ENCODE data around the gene CD8B. TPM values are rescaled to one million over a fixed set of nuclear protein-coding genes. Genes with fewer than 3 reads are reported as not detected.

Gene CD8B
- total RNA-seq, 2 experiments from 2014 or later = 0.94 to 1.7 TPM

GRCh38 chr2:86831537-86831936, 30.1 kb downstream of the CD8B start:
- CTCF ChIA-PET = no interaction called here
- H3K4me3 Mint-ChIP-seq = no peak overlapping the region
- intact Hi-C loops (cut with micrococcal nuclease) = no loop called here
- no peak for DNase-seq
- no peaks in the 10 kb centered on the region for H3K9me3 Mint-ChIP-seq
- H3K4me1 Mint-ChIP-seq (ENCODE audit: low read depth) = peaks cover 4% of the 10 kb centered on the region
- H3K27me3 Mint-ChIP-seq (ENCODE audit: low read depth) = peaks cover 2% of the 10 kb centered on the region
- H3K27ac Mint-ChIP-seq = no peak overlapping the region
- H3K36me3 Mint-ChIP-seq (ENCODE audit: low read depth) = no peaks in the 10 kb centered on the region

DNA sequence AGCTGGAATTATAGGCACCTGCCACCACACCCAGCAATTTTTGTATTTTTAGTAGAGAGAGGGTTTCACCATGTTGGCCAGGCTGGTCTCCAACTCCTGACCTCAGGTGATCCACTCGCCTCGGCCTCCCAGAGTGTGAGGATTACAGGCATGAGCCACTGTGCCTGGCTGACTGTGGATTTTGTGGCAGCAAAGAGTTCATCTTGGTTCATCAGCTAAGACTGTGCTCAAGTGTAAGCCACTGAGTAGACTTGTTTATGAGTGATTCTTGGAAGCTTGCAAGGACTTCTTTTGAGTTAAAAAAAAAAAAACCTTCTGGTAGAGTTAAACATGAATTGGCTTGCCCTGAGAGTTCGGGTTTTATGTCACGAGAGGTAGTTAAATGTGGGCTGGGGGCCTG, 34.7 kb downstream of the CD8B start:
- no peak for DNase-seq
- Mint-ChIP-seq H3K36me3 (ENCODE audit: low read depth) (no peaks in the 10 kb centered on the region), H3K4me3 (no peak overlapping the region), H3K27me3 (ENCODE audit: low read depth) (peaks cover 10% of the 10 kb centered on the region), H3K27ac (no peak overlapping the region), H3K4me1 (ENCODE audit: low read depth) (peaks cover 14% of the 10 kb centered on the region), H3K9me3 (peaks cover 5% of the 10 kb centered on the region)
- intact Hi-C loops (cut with micrococcal nuclease) = no loop called here
- CTCF ChIA-PET = no interaction called here

DNA sequence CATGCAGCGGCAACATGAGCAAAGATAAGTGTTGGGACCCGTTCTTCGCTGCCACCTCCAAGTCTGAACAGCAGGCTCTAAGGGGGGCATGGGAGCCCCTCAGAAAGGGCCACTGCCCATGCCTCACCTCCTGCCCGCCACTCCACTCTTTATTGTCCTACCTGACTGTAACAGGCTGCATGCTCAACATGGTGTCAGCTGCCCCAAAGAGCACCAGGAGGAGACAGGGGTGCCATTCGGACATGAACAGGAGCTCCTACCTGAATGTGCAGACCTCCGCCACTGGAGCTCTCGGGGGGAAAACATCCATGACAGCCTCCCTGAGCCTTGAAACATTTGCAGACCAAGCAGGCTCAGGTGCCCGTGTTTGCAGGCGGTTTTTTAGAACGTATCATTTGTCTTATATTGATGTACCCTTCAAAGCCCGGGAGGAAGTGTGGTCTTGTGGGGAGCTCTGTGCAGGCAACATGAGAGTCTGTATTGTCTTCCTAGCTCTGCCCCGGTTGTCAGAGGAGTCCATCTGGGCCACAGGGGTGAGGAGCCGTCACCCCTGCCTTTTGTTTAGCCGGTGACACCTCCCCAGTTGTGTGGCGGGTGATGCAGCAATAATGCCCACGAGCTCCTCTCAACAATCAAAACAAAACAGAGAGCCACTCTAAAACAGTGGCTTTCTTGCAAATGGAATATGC, 35.8 kb downstream of the CD8B start:
- CTCF ChIA-PET = interaction anchor here (0.9 to 1.0 kb wide), 2 partner anchors 12 to 18 kb away, joined by 3 to 4 read pairs; no protein-coding TSS in a partner anchor
- Mint-ChIP-seq H3K36me3 (ENCODE audit: low read depth) (no peaks in the 10 kb centered on the region), H3K4me3 (peak overlapping the region; percentile 66), H3K9me3 (peaks cover 5% of the 10 kb centered on the region), H3K27me3 (ENCODE audit: low read depth) (peaks cover 10% of the 10 kb centered on the region), H3K4me1 (ENCODE audit: low read depth) (peaks cover 14% of the 10 kb centered on the region), H3K27ac (peak overlapping the region; percentile 37)
- DNase-seq = peak; percentile 68
- intact Hi-C loops (cut with micrococcal nuclease) = no loop called here

GRCh38 chr2:86825036-86825692, 36.5 kb downstream of the CD8B start:
- H3K36me3 Mint-ChIP-seq (ENCODE audit: low read depth) = no peaks in the 10 kb centered on the region
- peak; percentile 23 for DNase-seq
- H3K9me3 Mint-ChIP-seq = peaks cover 5% of the 10 kb centered on the region
- CTCF ChIA-PET = interaction anchor here (0.9 to 1.0 kb wide), 2 partner anchors 11 to 17 kb away, joined by 3 to 4 read pairs; no protein-coding TSS in a partner anchor
- peaks cover 14% of the 10 kb centered on the region for H3K4me1 Mint-ChIP-seq (ENCODE audit: low read depth)
- H3K4me3 Mint-ChIP-seq = peak overlapping the region; percentile 66
- no peak overlapping the region for H3K27ac Mint-ChIP-seq
- intact Hi-C loops (cut with micrococcal nuclease) = no loop called here
- H3K27me3 Mint-ChIP-seq (ENCODE audit: low read depth) = peaks cover 10% of the 10 kb centered on the region

- CTCF ChIA-PET = no interaction called here
- Mint-ChIP-seq H3K36me3 (ENCODE audit: low read depth) (no peaks in the 10 kb centered on the region), H3K4me1 (ENCODE audit: low read depth) (peaks cover 19% of the 10 kb centered on the region), H3K9me3 (peaks cover 5% of the 10 kb centered on the region), H3K27me3 (ENCODE audit: low read depth) (peaks cover 12% of the 10 kb centered on the region), H3K27ac (no peak overlapping the region), H3K4me3 (no peak overlapping the region)
- intact Hi-C loops (cut with micrococcal nuclease) = no loop called here
- no peak for DNase-seq
Measured at GRCh38 chr2:86822668-86823345, 38.9 kb downstream of the CD8B start.

DNA sequence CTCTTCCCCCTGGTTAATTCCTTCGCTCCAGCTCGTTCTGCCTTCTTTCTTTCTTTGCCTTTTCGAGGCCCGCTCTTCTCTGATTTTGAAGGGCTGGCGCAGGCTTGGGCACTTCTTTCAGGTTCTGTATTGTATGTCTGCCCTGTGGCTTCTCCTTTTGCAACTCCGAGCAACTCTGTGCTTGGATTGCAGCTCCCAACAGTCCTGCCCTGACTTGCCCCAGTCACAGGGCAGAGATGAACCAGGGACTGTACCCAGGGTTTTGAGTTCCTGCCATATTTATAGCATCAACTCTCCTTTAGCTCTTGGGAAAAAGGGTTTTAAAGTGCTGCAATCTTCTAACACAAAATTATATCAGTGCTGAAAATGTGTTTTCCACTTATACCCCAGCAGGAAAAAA, 39.8 kb downstream of the CD8B start:
- no peaks in the 10 kb centered on the region for H3K36me3 Mint-ChIP-seq (ENCODE audit: low read depth)
- peaks cover 19% of the 10 kb centered on the region for H3K4me1 Mint-ChIP-seq (ENCODE audit: low read depth)
- DNase-seq = no peak
- no peak overlapping the region for H3K4me3 Mint-ChIP-seq
- CTCF ChIA-PET = no interaction called here
- peaks cover 12% of the 10 kb centered on the region for H3K27me3 Mint-ChIP-seq (ENCODE audit: low read depth)
- intact Hi-C loops (cut with micrococcal nuclease) = no loop called here
- H3K27ac Mint-ChIP-seq = no peak overlapping the region
- peaks cover 5% of the 10 kb centered on the region for H3K9me3 Mint-ChIP-seq

GRCh38 chr2:86821306-86821705, 40.4 kb downstream of the CD8B start:
- no peaks in the 10 kb centered on the region for H3K36me3 Mint-ChIP-seq (ENCODE audit: low read depth)
- peaks cover 12% of the 10 kb centered on the region for H3K27me3 Mint-ChIP-seq (ENCODE audit: low read depth)
- peaks cover 5% of the 10 kb centered on the region for H3K9me3 Mint-ChIP-seq
- no peak for DNase-seq
- intact Hi-C loops (cut with micrococcal nuclease) = no loop called here
- peaks cover 15% of the 10 kb centered on the region for H3K4me1 Mint-ChIP-seq (ENCODE audit: low read depth)
- H3K4me3 Mint-ChIP-seq = no peak overlapping the region
- H3K27ac Mint-ChIP-seq = no peak overlapping the region
- CTCF ChIA-PET = no interaction called here

- no peaks in the 10 kb centered on the region for H3K36me3 Mint-ChIP-seq (ENCODE audit: low read depth)
- no peak for DNase-seq
- H3K4me3 Mint-ChIP-seq = no peak overlapping the region
- intact Hi-C loops (cut with micrococcal nuclease) = no loop called here
- H3K4me1 Mint-ChIP-seq (ENCODE audit: low read depth) = peaks cover 5% of the 10 kb centered on the region
- no peak overlapping the region for H3K27ac Mint-ChIP-seq
- peaks cover 5% of the 10 kb centered on the region for H3K9me3 Mint-ChIP-seq
- CTCF ChIA-PET = interaction anchor here (1.1 kb wide), 1 partner anchor 25 kb away, joined by 3 read pairs; no protein-coding TSS in a partner anchor
- H3K27me3 Mint-ChIP-seq (ENCODE audit: low read depth) = peaks cover 2% of the 10 kb centered on the region
Measured at GRCh38 chr2:86818957-86819356, 42.7 kb downstream of the CD8B start.

DNA sequence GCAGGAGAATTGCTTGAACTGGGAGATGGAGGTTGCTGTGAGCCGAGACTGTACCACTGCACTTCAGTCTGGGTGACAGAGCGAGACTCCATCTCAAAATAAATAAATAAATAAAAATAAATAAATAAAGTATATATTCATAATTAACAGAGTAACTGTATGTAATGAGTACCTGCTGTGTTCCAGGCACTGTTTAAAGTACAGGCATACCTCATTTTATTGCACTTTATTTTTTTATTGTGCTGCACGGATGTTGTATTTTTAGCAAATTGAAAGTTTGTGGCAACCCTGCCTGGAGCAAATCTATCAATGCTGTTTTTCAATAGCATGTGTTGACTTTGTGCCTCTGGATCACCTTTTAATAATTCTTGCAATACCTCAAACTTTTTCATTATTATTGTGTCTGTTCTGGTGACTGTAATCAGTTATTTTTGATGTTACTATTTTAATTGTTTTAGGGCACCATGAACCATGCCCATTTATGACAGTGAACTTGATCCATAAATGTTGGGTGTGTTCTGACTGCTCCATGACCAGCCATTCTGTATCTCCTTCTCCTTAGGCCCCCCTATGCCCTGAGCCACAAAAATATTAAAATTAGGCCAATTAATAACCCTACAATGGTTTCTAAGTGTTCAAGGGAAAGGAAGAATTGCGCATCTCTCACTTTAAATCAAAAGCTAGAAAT, 43.4 kb downstream of the CD8B start:
- DNase-seq = no peak
- Mint-ChIP-seq H3K9me3 (peaks cover 5% of the 10 kb centered on the region), H3K27ac (no peak overlapping the region), H3K36me3 (ENCODE audit: low read depth) (no peaks in the 10 kb centered on the region), H3K4me1 (ENCODE audit: low read depth) (peaks cover 5% of the 10 kb centered on the region), H3K27me3 (ENCODE audit: low read depth) (peaks cover 5% of the 10 kb centered on the region), H3K4me3 (no peak overlapping the region)
- intact Hi-C loops (cut with micrococcal nuclease) = no loop called here
- CTCF ChIA-PET = interaction anchor here (1.1 kb wide), 1 partner anchor 26 kb away, joined by 3 read pairs; no protein-coding TSS in a partner anchor

DNA sequence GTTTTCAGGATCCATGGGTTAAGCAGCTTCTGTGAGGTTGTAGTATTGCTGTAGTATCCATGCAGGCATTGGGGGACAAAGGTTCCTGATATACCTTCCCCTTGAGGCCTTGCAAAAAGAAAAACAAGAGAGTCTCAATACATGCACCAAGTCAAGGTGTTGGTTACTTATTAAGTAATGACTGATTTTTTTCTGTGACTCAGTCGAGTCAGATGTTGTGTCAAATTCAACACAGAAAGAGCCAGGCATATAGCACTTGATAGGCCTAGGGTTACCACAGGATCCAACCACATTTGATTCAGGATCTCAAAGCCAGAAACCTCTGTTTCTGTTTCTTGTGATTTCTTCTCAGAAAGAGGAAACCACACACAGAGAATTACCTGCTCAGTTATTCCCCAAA, 46.1 kb downstream of the CD8B start:
- H3K4me3 Mint-ChIP-seq = no peak overlapping the region
- no peaks in the 10 kb centered on the region for H3K36me3 Mint-ChIP-seq (ENCODE audit: low read depth)
- no peak overlapping the region for H3K27ac Mint-ChIP-seq
- peaks cover 5% of the 10 kb centered on the region for H3K4me1 Mint-ChIP-seq (ENCODE audit: low read depth)
- no peaks in the 10 kb centered on the region for H3K9me3 Mint-ChIP-seq
- intact Hi-C loops (cut with micrococcal nuclease) = no loop called here
- peaks cover 12% of the 10 kb centered on the region for H3K27me3 Mint-ChIP-seq (ENCODE audit: low read depth)
- no peak for DNase-seq
- CTCF ChIA-PET = interaction anchor here (0.7 to 1.5 kb wide), 2 partner anchors 16 to 395 kb away, joined by 3 read pairs; no protein-coding TSS in a partner anchor

DNA sequence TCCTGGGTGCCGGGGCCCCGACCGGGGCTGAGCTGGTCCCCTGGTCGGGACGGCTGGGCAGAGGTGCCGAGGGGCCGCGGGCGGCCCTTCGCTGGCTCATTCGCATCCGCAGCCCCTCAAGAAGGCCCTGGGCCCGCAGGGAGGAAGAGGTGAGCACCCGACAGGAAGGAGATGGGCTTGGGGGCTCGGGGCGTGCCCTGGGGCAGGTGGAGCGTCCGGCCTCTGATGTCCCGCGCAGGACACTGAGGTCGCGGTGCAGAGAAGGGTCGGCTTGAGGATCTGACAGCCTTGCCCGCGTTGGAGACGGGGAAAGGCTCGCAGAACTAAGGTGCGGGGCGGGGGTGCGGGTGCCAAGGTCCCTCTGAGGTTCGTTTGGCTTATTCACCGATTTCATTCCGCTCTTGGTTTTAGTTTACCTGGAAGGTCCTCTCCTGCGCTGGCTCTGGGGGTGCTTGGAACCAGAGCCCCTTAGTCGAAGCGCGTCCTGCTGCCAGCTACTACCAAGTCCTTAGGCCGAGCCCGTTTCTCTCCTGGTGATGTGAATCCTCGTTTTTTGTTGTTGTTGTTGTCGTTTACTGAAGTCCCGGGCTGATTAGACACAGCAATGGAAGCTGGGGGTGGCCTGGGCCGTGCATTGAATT, 52.1 kb downstream of the CD8B start:
- H3K4me1 Mint-ChIP-seq (ENCODE audit: low read depth) = peaks cover 17% of the 10 kb centered on the region
- intact Hi-C loops (cut with micrococcal nuclease) = loop anchor here (10.0 kb wide), 1 partner anchor 415 kb away; no protein-coding TSS in a partner anchor

More for the DNA sequence above, 52.1 kb downstream of the CD8B start:
- Mint-ChIP-seq H3K27me3 (ENCODE audit: low read depth) (peaks cover 40% of the 10 kb centered on the region), H3K9me3 (no peaks in the 10 kb centered on the region), H3K36me3 (ENCODE audit: low read depth) (no peaks in the 10 kb centered on the region), H3K27ac (no peak overlapping the region), H3K4me3 (peak overlapping the region; percentile 32)
- no peak for DNase-seq
- CTCF ChIA-PET = no interaction called here

Data from activated naive CD4-positive, alpha-beta T cell treated with anti-CD3 and anti-CD28 coated beads for 36 hours (primary cell).